Measurements from ENCODE around the gene CDH2. TPM values are rescaled to one million over a fixed set of nuclear protein-coding genes. Genes with fewer than 3 reads are reported as not detected.

CDH2 gene
- total and polyA plus RNA-seq, 2 experiments from 2014 or later = 14.7 to 36.9 TPM

- TF ChIP-seq, protein P1, sequence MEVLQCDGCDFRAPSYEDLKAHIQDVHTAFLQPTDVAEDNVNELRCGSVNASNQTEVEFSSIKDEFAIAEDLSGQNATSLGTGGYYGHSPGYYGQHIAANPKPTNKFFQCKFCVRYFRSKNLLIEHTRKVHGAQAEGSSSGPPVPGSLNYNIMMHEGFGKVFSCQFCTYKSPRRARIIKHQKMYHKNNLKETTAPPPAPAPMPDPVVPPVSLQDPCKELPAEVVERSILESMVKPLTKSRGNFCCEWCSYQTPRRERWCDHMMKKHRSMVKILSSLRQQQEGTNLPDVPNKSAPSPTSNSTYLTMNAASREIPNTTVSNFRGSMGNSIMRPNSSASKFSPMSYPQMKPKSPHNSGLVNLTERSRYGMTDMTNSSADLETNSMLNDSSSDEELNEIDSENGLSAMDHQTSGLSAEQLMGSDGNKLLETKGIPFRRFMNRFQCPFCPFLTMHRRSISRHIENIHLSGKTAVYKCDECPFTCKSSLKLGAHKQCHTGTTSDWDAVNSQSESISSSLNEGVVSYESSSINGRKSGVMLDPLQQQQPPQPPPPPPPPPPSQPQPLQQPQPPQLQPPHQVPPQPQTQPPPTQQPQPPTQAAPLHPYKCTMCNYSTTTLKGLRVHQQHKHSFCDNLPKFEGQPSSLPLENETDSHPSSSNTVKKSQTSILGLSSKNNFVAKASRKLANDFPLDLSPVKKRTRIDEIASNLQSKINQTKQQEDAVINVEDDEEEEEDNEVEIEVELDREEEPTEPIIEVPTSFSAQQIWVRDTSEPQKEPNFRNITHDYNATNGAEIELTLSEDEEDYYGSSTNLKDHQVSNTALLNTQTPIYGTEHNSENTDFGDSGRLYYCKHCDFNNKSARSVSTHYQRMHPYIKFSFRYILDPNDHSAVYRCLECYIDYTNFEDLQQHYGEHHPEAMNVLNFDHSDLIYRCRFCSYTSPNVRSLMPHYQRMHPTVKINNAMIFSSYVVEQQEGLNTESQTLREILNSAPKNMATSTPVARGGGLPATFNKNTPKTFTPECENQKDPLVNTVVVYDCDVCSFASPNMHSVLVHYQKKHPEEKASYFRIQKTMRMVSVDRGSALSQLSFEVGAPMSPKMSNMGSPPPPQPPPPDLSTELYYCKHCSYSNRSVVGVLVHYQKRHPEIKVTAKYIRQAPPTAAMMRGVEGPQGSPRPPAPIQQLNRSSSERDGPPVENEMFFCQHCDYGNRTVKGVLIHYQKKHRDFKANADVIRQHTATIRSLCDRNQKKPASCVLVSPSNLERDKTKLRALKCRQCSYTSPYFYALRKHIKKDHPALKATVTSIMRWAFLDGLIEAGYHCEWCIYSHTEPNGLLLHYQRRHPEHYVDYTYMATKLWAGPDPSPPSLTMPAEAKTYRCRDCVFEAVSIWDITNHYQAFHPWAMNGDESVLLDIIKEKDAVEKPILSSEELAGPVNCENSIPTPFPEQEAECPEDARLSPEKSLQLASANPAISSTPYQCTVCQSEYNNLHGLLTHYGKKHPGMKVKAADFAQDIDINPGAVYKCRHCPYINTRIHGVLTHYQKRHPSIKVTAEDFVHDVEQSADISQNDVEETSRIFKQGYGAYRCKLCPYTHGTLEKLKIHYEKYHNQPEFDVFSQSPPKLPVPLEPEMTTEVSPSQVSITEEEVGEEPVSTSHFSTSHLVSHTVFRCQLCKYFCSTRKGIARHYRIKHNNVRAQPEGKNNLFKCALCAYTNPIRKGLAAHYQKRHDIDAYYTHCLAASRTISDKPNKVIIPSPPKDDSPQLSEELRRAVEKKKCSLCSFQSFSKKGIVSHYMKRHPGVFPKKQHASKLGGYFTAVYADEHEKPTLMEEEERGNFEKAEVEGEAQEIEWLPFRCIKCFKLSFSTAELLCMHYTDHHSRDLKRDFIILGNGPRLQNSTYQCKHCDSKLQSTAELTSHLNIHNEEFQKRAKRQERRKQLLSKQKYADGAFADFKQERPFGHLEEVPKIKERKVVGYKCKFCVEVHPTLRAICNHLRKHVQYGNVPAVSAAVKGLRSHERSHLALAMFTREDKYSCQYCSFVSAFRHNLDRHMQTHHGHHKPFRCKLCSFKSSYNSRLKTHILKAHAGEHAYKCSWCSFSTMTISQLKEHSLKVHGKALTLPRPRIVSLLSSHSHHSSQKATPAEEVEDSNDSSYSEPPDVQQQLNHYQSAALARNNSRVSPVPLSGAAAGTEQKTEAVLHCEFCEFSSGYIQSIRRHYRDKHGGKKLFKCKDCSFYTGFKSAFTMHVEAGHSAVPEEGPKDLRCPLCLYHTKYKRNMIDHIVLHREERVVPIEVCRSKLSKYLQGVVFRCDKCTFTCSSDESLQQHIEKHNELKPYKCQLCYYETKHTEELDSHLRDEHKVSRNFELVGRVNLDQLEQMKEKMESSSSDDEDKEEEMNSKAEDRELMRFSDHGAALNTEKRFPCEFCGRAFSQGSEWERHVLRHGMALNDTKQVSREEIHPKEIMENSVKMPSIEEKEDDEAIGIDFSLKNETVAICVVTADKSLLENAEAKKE (CRISPR knock-in tag; IDR thresholded peaks at IDR 0.05) = no peak
- TF ChIP-seq STAT1 (IDR thresholded peaks at IDR 0.05; ENCODE audit: unreplicated experiment) = no peak
These were observed 140.4 kb downstream of the CDH2 start (continued) for GRCh38 chr18:28036488-28036887.

DNA sequence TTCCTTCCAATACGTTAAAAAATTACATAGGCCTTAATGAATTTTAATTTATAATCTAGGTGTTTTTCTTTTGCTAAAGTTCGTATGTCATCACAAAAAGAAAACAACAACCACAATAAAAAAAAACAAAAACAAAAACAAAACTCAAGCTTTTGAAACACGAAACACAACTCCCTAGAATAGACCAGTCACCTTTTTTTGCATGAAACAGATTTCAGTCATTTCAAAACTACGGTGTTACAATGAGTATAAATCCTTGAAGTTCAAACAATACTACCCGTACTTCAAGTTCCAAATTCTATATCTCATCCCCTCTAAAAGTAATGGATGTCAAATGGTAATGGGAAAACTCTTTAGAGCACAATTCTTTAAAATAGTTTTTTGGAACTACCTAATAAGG, 142.4 kb downstream of the CDH2 start:
- H4K20me1 ChIP-seq (replicated peaks; ENCODE audit: insufficient read depth) = no peaks in the 10 kb centered on the region
- no peak overlapping the region for H3K4me3 ChIP-seq
- Mint-ChIP-seq H3K27ac (no peak overlapping the region), H3K4me1 (peaks cover 32% of the 10 kb centered on the region), H3K36me3 (ENCODE audit: low read depth) (no peaks in the 10 kb centered on the region), H3K9me3 (no peaks in the 10 kb centered on the region), H3K27me3 (ENCODE audit: insufficient read depth, low read depth, poor library complexity) (no peaks in the 10 kb centered on the region), H3K4me3 (no peak overlapping the region)
- no peaks in the 10 kb centered on the region for H3K27me3 ChIP-seq (ENCODE audit: insufficient read depth)
- H3K4me2 ChIP-seq = no peak overlapping the region
- no peaks in the 10 kb centered on the region for H3K9me2 ChIP-seq (ENCODE audit: insufficient read depth)
- ATAC-seq (no peak), DNase-seq (ENCODE audit: low spot score) (no peak)
- no peak overlapping the region for H2AFZ ChIP-seq
- no peaks in the 10 kb centered on the region for H3F3A ChIP-seq (replicated peaks; ENCODE audit: low read depth)
- H3K4me1 ChIP-seq (ENCODE audit: insufficient read depth) = peaks cover 37% of the 10 kb centered on the region
- H3K36me3 ChIP-seq (ENCODE audit: insufficient read depth) = no peaks in the 10 kb centered on the region
- no peak overlapping the region for H3K27ac ChIP-seq (ENCODE audit: low read depth)
- no peaks in the 10 kb centered on the region for H3K79me2 ChIP-seq (replicated peaks; ENCODE audit: insufficient read depth)
- TF ChIP-seq ZNF331 (CRISPR knock-in tag; IDR thresholded peaks at IDR 0.05; ENCODE audit: low read depth) = no peak
- TF ChIP-seq, protein P2, sequence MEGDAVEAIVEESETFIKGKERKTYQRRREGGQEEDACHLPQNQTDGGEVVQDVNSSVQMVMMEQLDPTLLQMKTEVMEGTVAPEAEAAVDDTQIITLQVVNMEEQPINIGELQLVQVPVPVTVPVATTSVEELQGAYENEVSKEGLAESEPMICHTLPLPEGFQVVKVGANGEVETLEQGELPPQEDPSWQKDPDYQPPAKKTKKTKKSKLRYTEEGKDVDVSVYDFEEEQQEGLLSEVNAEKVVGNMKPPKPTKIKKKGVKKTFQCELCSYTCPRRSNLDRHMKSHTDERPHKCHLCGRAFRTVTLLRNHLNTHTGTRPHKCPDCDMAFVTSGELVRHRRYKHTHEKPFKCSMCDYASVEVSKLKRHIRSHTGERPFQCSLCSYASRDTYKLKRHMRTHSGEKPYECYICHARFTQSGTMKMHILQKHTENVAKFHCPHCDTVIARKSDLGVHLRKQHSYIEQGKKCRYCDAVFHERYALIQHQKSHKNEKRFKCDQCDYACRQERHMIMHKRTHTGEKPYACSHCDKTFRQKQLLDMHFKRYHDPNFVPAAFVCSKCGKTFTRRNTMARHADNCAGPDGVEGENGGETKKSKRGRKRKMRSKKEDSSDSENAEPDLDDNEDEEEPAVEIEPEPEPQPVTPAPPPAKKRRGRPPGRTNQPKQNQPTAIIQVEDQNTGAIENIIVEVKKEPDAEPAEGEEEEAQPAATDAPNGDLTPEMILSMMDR (conservative IDR thresholded peaks at IDR 0.05; ENCODE audit: low read depth in 2 of 2) = no peak
- TF ChIP-seq ZNF114 (CRISPR knock-in tag; IDR thresholded peaks at IDR 0.05) = no peak
- TF ChIP-seq NANOG (IDR thresholded peaks at IDR 0.05; ENCODE audit: borderline replicate concordance) = no peak
- TF ChIP-seq, protein P3, sequence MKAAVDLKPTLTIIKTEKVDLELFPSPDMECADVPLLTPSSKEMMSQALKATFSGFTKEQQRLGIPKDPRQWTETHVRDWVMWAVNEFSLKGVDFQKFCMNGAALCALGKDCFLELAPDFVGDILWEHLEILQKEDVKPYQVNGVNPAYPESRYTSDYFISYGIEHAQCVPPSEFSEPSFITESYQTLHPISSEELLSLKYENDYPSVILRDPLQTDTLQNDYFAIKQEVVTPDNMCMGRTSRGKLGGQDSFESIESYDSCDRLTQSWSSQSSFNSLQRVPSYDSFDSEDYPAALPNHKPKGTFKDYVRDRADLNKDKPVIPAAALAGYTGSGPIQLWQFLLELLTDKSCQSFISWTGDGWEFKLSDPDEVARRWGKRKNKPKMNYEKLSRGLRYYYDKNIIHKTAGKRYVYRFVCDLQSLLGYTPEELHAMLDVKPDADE (IDR thresholded peaks at IDR 0.05) = no peak
- TF ChIP-seq EZH2 (IDR thresholded peaks at IDR 0.05; ENCODE audit: low read depth, unreplicated experiment) = no peak
- no peak for TF ChIP-seq STAT1 (IDR thresholded peaks at IDR 0.05; ENCODE audit: unreplicated experiment)
- TF ChIP-seq JUNB (IDR thresholded peaks at IDR 0.05; ENCODE audit: unreplicated experiment) = no peak
- TF ChIP-seq, protein P4, sequence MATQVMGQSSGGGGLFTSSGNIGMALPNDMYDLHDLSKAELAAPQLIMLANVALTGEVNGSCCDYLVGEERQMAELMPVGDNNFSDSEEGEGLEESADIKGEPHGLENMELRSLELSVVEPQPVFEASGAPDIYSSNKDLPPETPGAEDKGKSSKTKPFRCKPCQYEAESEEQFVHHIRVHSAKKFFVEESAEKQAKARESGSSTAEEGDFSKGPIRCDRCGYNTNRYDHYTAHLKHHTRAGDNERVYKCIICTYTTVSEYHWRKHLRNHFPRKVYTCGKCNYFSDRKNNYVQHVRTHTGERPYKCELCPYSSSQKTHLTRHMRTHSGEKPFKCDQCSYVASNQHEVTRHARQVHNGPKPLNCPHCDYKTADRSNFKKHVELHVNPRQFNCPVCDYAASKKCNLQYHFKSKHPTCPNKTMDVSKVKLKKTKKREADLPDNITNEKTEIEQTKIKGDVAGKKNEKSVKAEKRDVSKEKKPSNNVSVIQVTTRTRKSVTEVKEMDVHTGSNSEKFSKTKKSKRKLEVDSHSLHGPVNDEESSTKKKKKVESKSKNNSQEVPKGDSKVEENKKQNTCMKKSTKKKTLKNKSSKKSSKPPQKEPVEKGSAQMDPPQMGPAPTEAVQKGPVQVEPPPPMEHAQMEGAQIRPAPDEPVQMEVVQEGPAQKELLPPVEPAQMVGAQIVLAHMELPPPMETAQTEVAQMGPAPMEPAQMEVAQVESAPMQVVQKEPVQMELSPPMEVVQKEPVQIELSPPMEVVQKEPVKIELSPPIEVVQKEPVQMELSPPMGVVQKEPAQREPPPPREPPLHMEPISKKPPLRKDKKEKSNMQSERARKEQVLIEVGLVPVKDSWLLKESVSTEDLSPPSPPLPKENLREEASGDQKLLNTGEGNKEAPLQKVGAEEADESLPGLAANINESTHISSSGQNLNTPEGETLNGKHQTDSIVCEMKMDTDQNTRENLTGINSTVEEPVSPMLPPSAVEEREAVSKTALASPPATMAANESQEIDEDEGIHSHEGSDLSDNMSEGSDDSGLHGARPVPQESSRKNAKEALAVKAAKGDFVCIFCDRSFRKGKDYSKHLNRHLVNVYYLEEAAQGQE (IDR thresholded peaks at IDR 0.05; ENCODE audit: unreplicated experiment) = no peak
- TF ChIP-seq EZH2phosphoT487 (IDR thresholded peaks at IDR 0.05; ENCODE audit: unreplicated experiment) = no peak
